DMS114 treated with DMSO at 0.1 percent for 48 hours (cell line): ENCODE data around the gene FAM83B.
"Not testable (repeated sequence)": the region's sequence is repeated elsewhere in the genome, so short reads cannot be mapped to it uniquely, and the experiment has no call there.

Source experiments
- DNase-seq: peaks from one replicate; lab custom pipeline; 2025; ENCODE audit not compliant: unreplicated experiment; lab: John Stamatoyannopoulos, UW

Gene FAM83B

GRCh38 chr6:54860132-54860531 lies 13.6 kb downstream of the FAM83B start:
- no peak for DNase-seq

- no peak for DNase-seq
These were observed 14.2 kb downstream of the FAM83B start for GRCh38 chr6:54860739-54861138.

- DNase-seq, result no peak
These were observed 15.5 kb downstream of the FAM83B start for GRCh38 chr6:54861905-54862616.

GRCh38 chr6:54864272-54864671 lies 17.7 kb downstream of the FAM83B start:
- DNase-seq, result no peak

GRCh38 chr6:54865091-54865631 lies 18.6 kb downstream of the FAM83B start:
- no peak for DNase-seq

GRCh38 chr6:54868556-54868955 lies 22.0 kb downstream of the FAM83B start:
- no peak for DNase-seq

- DNase-seq, result no peak
These were observed 27.0 kb downstream of the FAM83B start for GRCh38 chr6:54873599-54873998.

GRCh38 chr6:54874349-54875048 lies 27.9 kb downstream of the FAM83B start:
- no peak for DNase-seq

GRCh38 chr6:54875539-54875938 lies 29.0 kb downstream of the FAM83B start:
- no peak for DNase-seq

GRCh38 chr6:54876365-54876764 lies 29.8 kb downstream of the FAM83B start:
- DNase-seq, result no peak

- DNase-seq, result no peak
These were observed 30.3 kb downstream of the FAM83B start for GRCh38 chr6:54876871-54877270.

GRCh38 chr6:54877713-54878317 lies 31.2 kb downstream of the FAM83B start:
- DNase-seq, result no peak

GRCh38 chr6:54878718-54879117 lies 32.1 kb downstream of the FAM83B start:
- no peak for DNase-seq

GRCh38 chr6:54879188-54879985 lies 32.8 kb downstream of the FAM83B start:
- no peak for DNase-seq

- DNase-seq, result no peak
These were observed 34.6 kb downstream of the FAM83B start for GRCh38 chr6:54881067-54881730.

- DNase-seq, result not testable (repeated sequence)
These were observed 35.3 kb downstream of the FAM83B start for GRCh38 chr6:54881891-54882290.

- no peak for DNase-seq
These were observed 40.5 kb downstream of the FAM83B start for GRCh38 chr6:54886932-54887584.

- DNase-seq, result no peak
These were observed 45.0 kb downstream of the FAM83B start for GRCh38 chr6:54891536-54891935.

- DNase-seq, result no peak
These were observed 46.3 kb downstream of the FAM83B start for GRCh38 chr6:54892831-54893230.

- no peak for DNase-seq
These were observed 47.2 kb downstream of the FAM83B start for GRCh38 chr6:54893818-54894217.
